B cell (primary cell): ENCODE measurements around the gene CRNN. TPM values are rescaled to one million over a fixed set of nuclear protein-coding genes. Genes with fewer than 3 reads are reported as not detected.

Source experiments
- ATAC-seq: fragments of 200-7000 bp; cut with Tn5 transposase; one replicate; pipeline ENCODE4 v1.10.0; 2021; ENCODE audit warnings: low read depth, mild to moderate bottlenecking, moderate number of reproducible peaks, moderate library complexity
- CTCF ChIA-PET: fragments of 350-600 bp; sonication (Branson Sonifier 250); formaldehyde crosslinking; loops from one replicate; lab custom pipeline; 2021; ENCODE audit warnings: antibody characterized with exemption, inconsistent platforms; lab: Charles Lee
- POLR2A ChIA-PET: fragments of 350-600 bp; sonication (Branson Sonifier 250); formaldehyde crosslinking; loops from one replicate; lab custom pipeline; 2021; ENCODE audit warnings: antibody characterized with exemption; lab: Charles Lee
- DNase-seq: peaks from one replicate; pipeline ENCODE4 v3.0.0; 2013
- H2AFZ ChIP-seq: 2 replicates; pipeline ENCODE4 v1.6.1; 2012; ENCODE audit warnings: mild to moderate bottlenecking, low read depth, low read length; ENCODE audit not compliant: insufficient read depth, poor library complexity, severe bottlenecking
- H3K27ac ChIP-seq, 2 donors: 1 replicate in 1 of 2; 2 replicates in 1 of 2; pipeline ENCODE4 v1.5.1; 2012 to 2013; ENCODE audit warnings: low read length in 2 of 2, mild to moderate bottlenecking in 2 of 2, moderate library complexity in 1 of 2
- H3K27me3 ChIP-seq, 4 experiments: fragments of 200-600 bp in 1 of 4; sonication (generic) in 1 of 4; replicated peaks in 1 of 4; 1 replicate in 2 of 4; 2 replicates in 2 of 4; pipeline versions ENCODE4 v1.6.1 to v1.7.0; 2013 to 2016; ENCODE audit warnings: low read length in 3 of 4, mild to moderate bottlenecking in 2 of 4, mixed read lengths in 1 of 4, moderate library complexity in 1 of 4; ENCODE audit not compliant: insufficient read depth in 4 of 4, control insufficient read depth in 3 of 4; ENCODE audit errors: control extremely low read depth in 1 of 4
- H3K36me3 ChIP-seq, 2 experiments: replicated peaks in 1 of 2; 1 replicate in 1 of 2; 2 replicates in 1 of 2; pipeline versions ENCODE4 v1.6.1 to v1.7.1; 2013; ENCODE audit warnings: low read length in 1 of 2; ENCODE audit not compliant: insufficient read depth in 2 of 2, control insufficient read depth in 1 of 2; ENCODE audit errors: control extremely low read depth in 1 of 2, extremely low read depth in 1 of 2
- H3K4me1 ChIP-seq, 2 donors: fragments of 200-600 bp in 1 of 2; sonication (generic) in 1 of 2; 1 replicate in 1 of 2; 2 replicates in 1 of 2; pipeline versions ENCODE4 v1.5.1 to v1.6.1; 2013 to 2017; ENCODE audit warnings: low read length in 2 of 2; ENCODE audit not compliant: control insufficient read depth in 2 of 2, insufficient read depth in 2 of 2
- H3K4me2 ChIP-seq: replicated peaks from 2 replicates; pipeline ENCODE3; 2012; ENCODE audit warnings: mild to moderate bottlenecking, low read depth, low read length; ENCODE audit not compliant: poor library complexity, severe bottlenecking
- H3K4me3 ChIP-seq, 5 experiments: fragments of 200-600 bp in 1 of 5; sonication (generic) in 1 of 5; 1 replicate in 3 of 5; 2 replicates in 2 of 5; pipeline versions ENCODE4 v1.5.1 to v1.7.0; 2011 to 2016; ENCODE audit warnings: low read length in 4 of 5, mild to moderate bottlenecking in 4 of 5, low read depth in 2 of 5, control low read depth in 1 of 5, moderate library complexity in 1 of 5; ENCODE audit not compliant: insufficient read depth in 1 of 5; ENCODE audit errors: control extremely low read depth in 1 of 5, extremely low read depth in 1 of 5
- H3K79me2 ChIP-seq: fragments of 200-600 bp; sonication (generic); one replicate; pipeline ENCODE4 v1.6.0; 2016; ENCODE audit warnings: low read length; ENCODE audit not compliant: control insufficient read depth, insufficient read depth
- H3K9ac ChIP-seq: fragments of 200-600 bp; sonication (generic); 2 replicates; pipeline ENCODE4 v1.6.1; 2017; ENCODE audit warnings: mild to moderate bottlenecking, low read length, moderate library complexity
- H3K9me3 ChIP-seq, 3 donors: one replicate each; pipeline versions ENCODE4 v1.6.1 to v1.7.1; 2013; ENCODE audit warnings: low read length in 2 of 3; ENCODE audit not compliant: control insufficient read depth in 2 of 3, insufficient read depth in 1 of 3; ENCODE audit errors: control extremely low read depth in 1 of 3
- H4K20me1 ChIP-seq: 2 replicates; pipeline ENCODE4 v1.6.0; 2012; ENCODE audit warnings: mild to moderate bottlenecking, low read length; ENCODE audit not compliant: insufficient read depth, control insufficient read depth, poor library complexity, severe bottlenecking
- H3K27ac Mint-ChIP-seq: one replicate; pipeline ENCODE4 v1.8.0; 2021; ENCODE audit warnings: mixed read lengths
- H3K27me3 Mint-ChIP-seq: one replicate; pipeline ENCODE4 v1.8.0; 2021; ENCODE audit warnings: mixed read lengths
- H3K4me1 Mint-ChIP-seq: one replicate; pipeline ENCODE4 v1.8.0; 2021; ENCODE audit warnings: mixed read lengths
- H3K4me3 Mint-ChIP-seq: one replicate; pipeline ENCODE4 v1.8.0; 2021; ENCODE audit warnings: mixed read lengths
- H3K9me3 Mint-ChIP-seq: one replicate; pipeline ENCODE4 v1.8.0; 2022; ENCODE audit warnings: mixed read lengths; ENCODE audit not compliant: insufficient read depth
- EZH2 ChIP-seq: IDR thresholded peaks from 2 replicates; pipeline ENCODE4 v1.6.1; 2012; ENCODE audit warnings: borderline replicate concordance, low read depth, mild to moderate bottlenecking, moderate library complexity, low read length; ENCODE audit not compliant: insufficient read depth, poor library complexity, severe bottlenecking
- whole genome bisulfite sequencing: methylation state at CpG from one replicate; pipeline ENCODE4 v1.1.5; 2013; ENCODE audit warnings: missing lambda C conversion rate; ENCODE audit not compliant: insufficient coverage; 5-methylcytosine and 5-hydroxymethylcytosine counted together
- intact Hi-C: fragments of 100-400 bp; cut with micrococcal nuclease; formaldehyde crosslinking; loops from one replicate; pipeline ENCODE4 v1.10.0; 2022
- polyA plus RNA-seq: library from polyadenylated mRNA; depleted of rRNA; stranded (reverse); fragments of >200 nt; gene quantifications from 2 replicates; pipeline ENCODE4 v1.2.3, GENCODE V29; 2012
- total RNA-seq, 2 donors: library from RNA; stranded (reverse); fragments of 120-200 nt in 1 of 2; gene quantifications; 1 replicate in 1 of 2; 2 replicates in 1 of 2; pipeline versions ENCODE4 v1.2.3 to v1.2.4, GENCODE V29; 2013 to 2022
- TF ChIP-seq, protein P1 (sequence below): fragments of 200-600 bp; IDR thresholded peaks from one replicate; pipeline ENCODE4 v1.8.0; 2022; ENCODE audit warnings: antibody characterized with exemption, mild to moderate bottlenecking

CRNN gene
- total and polyA plus RNA-seq, 2 donors (not counting 1 experiment from before 2014, with no cell fraction given) = not detected

DNA sequence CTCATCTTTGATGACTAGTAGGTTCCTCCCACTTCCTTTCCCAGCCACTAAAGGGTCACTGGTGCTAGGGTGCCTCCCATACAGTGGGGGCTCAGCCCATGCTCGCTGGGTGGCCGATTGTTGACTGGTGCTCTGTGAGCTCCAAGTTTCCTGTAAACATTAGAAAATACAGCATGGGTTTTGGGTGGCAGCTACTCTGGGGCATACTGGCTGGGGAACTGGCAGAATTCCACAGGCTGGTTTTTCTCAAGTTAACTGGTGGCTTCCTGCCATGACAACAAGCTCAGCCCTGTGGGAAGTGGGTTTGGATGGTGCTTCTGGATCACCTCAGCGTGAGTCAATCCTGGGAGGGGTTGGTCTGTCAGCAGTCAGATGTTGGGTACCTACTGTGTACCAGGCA is 28.7 kb upstream of the CRNN start:
- Histone ChIP-seq H3K27me3 (peaks cover 0 to 5% (median 0%) of the 10 kb centered on the region in 4 experiments), H2AFZ (no peak overlapping the region), H3K4me1 (peaks cover 0 to 3% of the 10 kb centered on the region in 2 donors), H4K20me1 (no peaks in the 10 kb centered on the region), H3K4me2 (no peak overlapping the region), H3K9ac (no peak overlapping the region), H3K36me3 (no peaks in the 10 kb centered on the region), H3K79me2 (no peaks in the 10 kb centered on the region), H3K4me3 (no peak overlapping the region), H3K9me3 (no peaks in the 10 kb centered on the region), H3K27ac (no peak overlapping the region)
- TF ChIP-seq EZH2 = no peak
- TF ChIP-seq, protein P1, sequence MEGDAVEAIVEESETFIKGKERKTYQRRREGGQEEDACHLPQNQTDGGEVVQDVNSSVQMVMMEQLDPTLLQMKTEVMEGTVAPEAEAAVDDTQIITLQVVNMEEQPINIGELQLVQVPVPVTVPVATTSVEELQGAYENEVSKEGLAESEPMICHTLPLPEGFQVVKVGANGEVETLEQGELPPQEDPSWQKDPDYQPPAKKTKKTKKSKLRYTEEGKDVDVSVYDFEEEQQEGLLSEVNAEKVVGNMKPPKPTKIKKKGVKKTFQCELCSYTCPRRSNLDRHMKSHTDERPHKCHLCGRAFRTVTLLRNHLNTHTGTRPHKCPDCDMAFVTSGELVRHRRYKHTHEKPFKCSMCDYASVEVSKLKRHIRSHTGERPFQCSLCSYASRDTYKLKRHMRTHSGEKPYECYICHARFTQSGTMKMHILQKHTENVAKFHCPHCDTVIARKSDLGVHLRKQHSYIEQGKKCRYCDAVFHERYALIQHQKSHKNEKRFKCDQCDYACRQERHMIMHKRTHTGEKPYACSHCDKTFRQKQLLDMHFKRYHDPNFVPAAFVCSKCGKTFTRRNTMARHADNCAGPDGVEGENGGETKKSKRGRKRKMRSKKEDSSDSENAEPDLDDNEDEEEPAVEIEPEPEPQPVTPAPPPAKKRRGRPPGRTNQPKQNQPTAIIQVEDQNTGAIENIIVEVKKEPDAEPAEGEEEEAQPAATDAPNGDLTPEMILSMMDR = no peak
- Mint-ChIP-seq H3K27ac (no peak overlapping the region), H3K4me1 (peaks cover 2% of the 10 kb centered on the region), H3K27me3 (peaks cover 10% of the 10 kb centered on the region), H3K9me3 (no peaks in the 10 kb centered on the region), H3K4me3 (no peak overlapping the region)
- ChIA-PET POLR2A (no interaction called here), CTCF (interaction anchor here (3.8 kb wide), 1 partner anchor 16 kb away, joined by 39 read pairs; no protein-coding TSS in a partner anchor)
- intact Hi-C loops = no loop called here
- 60% methylated on average over 1 of the region's 3 CpGs for WGBS
- no peak for DNase-seq
- no peak for ATAC-seq

DNA sequence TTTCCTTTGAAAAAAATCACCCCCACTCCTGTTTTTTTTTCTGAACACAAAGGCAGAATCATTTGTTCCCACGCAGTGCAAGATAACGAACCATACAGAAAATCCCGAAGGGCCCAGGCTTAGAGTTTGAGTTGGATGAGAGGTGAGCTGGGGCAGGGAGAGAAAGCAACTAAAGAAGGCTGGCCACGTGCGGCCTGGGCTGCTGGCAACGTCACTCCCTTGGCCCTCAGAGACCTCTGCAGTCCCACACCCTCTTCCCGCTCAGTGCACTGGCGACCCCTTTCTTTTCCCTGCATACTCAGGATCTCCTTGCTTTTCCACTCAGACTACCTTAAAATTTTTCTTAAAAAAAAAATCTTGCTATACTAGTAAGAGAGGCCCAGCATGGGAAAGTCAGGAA is 28.2 kb upstream of the CRNN start:
- intact Hi-C loops = no loop called here
- POLR2A ChIA-PET = no interaction called here

More for the DNA sequence above, 28.2 kb upstream of the CRNN start:
- ATAC-seq = no peak
- Mint-ChIP-seq H3K27ac (no peak overlapping the region), H3K27me3 (peaks cover 15% of the 10 kb centered on the region), H3K9me3 (no peaks in the 10 kb centered on the region), H3K4me3 (no peak overlapping the region), H3K4me1 (peaks cover 2% of the 10 kb centered on the region)
- Histone ChIP-seq H3K9me3 (no peaks in the 10 kb centered on the region), H3K4me3 (no peak overlapping the region), H2AFZ (no peak overlapping the region), H3K27ac (no peak overlapping the region), H3K79me2 (no peaks in the 10 kb centered on the region), H3K9ac (no peak overlapping the region), H3K4me1 (peaks cover 0 to 3% of the 10 kb centered on the region in 2 donors), H3K27me3 (peaks cover 0 to 8% (median 0%) of the 10 kb centered on the region in 4 experiments), H3K4me2 (no peak overlapping the region), H4K20me1 (no peaks in the 10 kb centered on the region), H3K36me3 (no peaks in the 10 kb centered on the region)
- CTCF ChIA-PET = interaction anchor here (1.3 to 3.8 kb wide), 3 partner anchors 14 to 254 kb away, joined by 4 to 39 read pairs (median 5); no protein-coding TSS in a partner anchor
- DNase-seq = no peak
- 89% methylated on average over 5 of the region's 8 CpGs for WGBS
- TF ChIP-seq, protein P1 = no peak
- no peak for TF ChIP-seq EZH2
